Stomach (tissue), 4 donors: ENCODE measurements around the gene RAB40B.

Experiments used
- POLR2A ChIP-seq, 4 donors: fragments of 450-650 bp; IDR thresholded peaks; one replicate each; pipeline ENCODE4 v1.6.1; 2016; ENCODE audit warnings: antibody characterized with exemption in 4 of 4, control low read depth in 2 of 4, mild to moderate bottlenecking in 1 of 4, moderate library complexity in 1 of 4
- POLR2AphosphoS5 ChIP-seq, 3 donors: sonication (generic); formaldehyde crosslinking; IDR thresholded peaks; one replicate each; pipeline ENCODE4 v1.6.1; 2016; ENCODE audit warnings: antibody characterized with exemption in 3 of 3
- TF ChIP-seq, protein P1 (sequence below), 7 experiments: fragments of 450-650 bp in 4 of 7; fragments of 200-600 bp in 3 of 7; sonication (generic) in 3 of 7; IDR thresholded peaks; one replicate each; pipeline ENCODE4 v1.5.1; 2016 to 2019; ENCODE audit warnings: antibody characterized with exemption in 7 of 7, control low read depth in 2 of 7, mild to moderate bottlenecking in 1 of 7

DNA sequence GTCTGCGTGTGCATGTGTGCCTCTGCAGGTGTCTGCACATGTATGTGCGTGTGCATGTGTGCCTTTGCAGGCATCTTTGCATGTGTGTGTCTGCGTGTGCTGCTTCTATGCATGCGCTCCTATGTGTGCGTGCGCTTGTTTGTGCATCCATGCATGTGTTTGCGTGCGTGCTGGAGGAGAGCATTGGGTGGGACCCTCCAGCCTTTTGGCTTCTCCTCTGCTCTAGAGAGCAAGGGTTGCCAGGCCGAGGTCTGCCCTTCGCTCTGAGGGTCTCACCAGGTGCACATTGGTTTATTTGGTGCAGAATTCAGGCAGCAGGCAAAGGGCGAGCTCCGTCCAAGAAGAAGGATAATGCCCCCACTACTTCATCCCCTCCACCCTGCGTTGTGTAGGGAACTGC, 1.1 kb upstream of the RAB40B start:
- TF ChIP-seq, protein P1, sequence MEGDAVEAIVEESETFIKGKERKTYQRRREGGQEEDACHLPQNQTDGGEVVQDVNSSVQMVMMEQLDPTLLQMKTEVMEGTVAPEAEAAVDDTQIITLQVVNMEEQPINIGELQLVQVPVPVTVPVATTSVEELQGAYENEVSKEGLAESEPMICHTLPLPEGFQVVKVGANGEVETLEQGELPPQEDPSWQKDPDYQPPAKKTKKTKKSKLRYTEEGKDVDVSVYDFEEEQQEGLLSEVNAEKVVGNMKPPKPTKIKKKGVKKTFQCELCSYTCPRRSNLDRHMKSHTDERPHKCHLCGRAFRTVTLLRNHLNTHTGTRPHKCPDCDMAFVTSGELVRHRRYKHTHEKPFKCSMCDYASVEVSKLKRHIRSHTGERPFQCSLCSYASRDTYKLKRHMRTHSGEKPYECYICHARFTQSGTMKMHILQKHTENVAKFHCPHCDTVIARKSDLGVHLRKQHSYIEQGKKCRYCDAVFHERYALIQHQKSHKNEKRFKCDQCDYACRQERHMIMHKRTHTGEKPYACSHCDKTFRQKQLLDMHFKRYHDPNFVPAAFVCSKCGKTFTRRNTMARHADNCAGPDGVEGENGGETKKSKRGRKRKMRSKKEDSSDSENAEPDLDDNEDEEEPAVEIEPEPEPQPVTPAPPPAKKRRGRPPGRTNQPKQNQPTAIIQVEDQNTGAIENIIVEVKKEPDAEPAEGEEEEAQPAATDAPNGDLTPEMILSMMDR (IDR thresholded peaks at IDR 0.05) = no peak
- TF ChIP-seq POLR2A (IDR thresholded peaks at IDR 0.05) (no peak), POLR2AphosphoS5 (IDR thresholded peaks at IDR 0.05) (no peak)
